Epithelial cell of prostate (primary cell): ENCODE results near the gene RAB7B.

ENCODE experiments used
- DNase-seq: peaks from one replicate; pipeline ENCODE4 v3.0.0-alpha.2; 2011; ENCODE audit warnings: low read depth, low spot score
- H3K27ac ChIP-seq: fragments of 450-650 bp; 2 replicates; pipeline ENCODE4 v1.5.1; 2017; ENCODE audit warnings: mild to moderate bottlenecking

The RAB7B gene

DNA sequence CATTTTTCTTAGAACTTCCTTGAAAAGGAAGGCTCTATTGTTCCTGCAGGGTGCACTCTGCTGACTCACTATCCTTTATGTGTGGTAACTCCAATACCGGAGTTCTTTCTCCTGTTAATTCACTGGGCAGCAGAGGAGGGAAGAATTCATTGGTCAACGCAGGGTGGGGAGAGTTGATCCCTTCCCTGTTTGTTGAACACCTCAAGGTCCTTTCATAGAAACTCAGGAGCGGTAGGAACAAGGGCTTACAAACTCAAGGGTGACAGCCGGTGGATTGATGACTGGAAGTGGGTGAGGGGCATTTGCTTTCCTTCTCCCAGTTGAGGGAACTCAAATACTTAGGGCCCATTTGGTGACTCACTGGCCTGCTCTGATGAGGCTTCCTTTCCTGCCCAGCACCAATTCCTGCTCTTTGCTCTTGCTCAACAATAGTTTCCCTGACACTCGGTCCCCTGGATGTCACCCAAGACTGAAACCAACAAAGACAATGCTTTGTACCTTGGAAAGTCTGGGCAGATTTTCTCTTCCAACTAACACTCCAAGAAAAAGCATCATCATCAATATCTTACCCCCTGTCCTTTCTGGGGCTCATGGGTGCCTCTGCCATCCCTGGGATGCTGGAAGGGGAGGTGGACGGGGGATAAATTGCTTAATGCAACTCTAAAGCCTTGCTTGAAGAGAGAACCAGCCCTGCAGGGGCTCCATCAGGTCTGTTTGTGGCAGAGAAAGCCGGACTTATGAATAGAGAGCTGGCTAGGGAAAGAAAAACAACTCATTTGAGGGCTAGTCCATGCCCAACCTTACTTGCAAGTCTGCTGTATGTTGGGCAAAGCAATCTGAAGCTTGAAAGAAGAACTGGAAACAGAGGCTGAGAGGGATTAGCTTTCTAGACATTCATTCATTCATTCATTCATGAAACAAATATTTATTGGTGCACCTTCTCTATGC is 69.2 kb downstream of the RAB7B start:
- peak; percentile 65 for DNase-seq
- H3K27ac ChIP-seq = peak overlapping the region; percentile 72

DNA sequence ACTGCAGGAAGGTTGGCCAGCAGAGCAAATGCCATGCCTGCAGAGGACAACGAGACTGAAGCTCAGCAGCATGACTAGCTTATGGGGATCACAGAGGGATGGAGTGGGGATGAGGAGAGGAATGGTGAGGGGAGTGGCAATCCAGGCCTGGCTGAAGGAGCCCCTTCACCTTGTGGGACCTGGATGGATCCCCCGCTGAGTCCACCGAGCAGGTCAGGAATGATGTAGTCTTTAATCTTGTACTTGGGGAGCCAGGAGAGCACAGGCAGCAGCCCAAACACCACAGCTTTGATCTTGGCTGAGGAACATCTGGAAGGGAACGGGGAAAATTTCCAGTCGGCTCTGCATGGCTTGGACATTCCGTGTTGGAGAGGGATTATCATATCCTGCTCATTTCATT is 70.4 kb downstream of the RAB7B start:
- H3K27ac ChIP-seq = peak overlapping the region; percentile 72
- no peak for DNase-seq

DNA sequence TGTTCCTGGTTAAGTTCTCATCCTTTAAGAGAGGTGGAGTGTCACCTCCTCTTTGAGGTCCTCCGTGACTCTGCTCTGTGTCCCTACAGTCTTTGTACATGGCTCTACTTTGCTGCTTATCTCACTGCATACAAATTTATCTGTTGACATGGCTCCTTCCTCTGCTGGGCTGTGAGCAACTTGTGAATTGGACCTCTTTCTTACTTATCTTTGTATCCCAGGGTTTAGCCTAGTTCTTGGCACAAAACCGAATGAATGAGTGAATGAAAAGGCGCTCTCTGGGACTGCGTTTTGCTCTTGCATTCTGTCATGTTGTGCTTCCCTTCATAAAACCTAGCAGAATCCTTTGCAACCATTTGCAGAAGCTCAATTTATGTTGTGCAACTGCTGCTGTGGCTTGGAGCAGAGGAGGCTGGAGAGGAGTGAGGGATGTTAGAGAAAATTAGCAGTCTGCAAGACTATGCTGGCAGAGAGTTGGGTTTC is 72.4 kb downstream of the RAB7B start:
- no peak overlapping the region for H3K27ac ChIP-seq
- DNase-seq = no peak

DNA sequence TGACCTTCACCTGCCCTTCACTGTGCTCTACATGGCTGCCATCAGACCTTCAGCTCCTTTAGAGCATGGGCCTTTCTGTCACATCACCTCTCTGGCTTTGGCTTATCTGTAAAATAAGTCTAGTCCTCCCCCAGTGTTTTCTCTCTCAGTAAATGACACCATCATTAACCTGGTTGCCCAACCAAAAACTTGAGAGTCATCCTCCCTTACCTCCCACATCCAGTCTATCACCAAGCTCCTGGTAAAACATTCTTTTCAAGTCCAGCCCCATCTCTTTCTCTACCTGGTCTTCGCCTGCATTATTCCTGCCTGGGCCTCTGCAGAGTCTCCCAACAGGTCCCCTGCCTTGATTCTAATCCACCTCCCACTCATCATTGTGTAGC is 73.0 kb downstream of the RAB7B start:
- no peak for DNase-seq
- H3K27ac ChIP-seq = no peak overlapping the region

DNA sequence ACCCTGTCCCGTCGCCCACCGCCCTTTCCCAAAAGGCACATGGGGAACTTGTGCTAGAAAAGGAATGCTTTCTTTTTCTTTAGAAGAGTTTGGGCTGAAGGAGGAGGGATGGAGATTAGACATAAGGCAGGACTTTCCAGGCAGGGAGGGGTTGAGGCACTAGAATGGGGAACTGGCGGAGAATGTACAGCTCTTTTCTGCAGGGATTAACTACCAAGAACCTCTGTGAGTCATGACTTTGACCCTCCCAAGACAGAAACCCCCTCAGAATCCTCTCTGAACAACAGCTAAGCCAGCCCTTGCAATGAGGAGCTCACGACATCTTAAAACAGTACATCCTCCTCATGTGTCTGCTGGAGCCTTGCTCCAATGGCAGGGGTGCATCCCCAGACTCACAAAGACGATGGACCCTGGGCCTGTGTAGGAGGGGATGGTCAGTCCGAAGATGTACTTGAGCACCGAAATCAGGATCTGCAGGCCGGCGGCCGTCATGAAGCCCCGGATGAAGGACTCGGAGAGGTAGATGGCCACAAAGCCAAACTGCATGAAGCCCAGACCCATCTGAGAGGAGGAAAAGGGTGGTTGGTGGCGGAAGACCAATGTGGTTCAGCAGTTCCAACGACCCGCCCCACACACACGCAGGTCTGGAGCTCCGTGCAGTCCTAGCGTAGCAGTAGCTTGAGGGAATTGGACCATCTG is 73.5 kb downstream of the RAB7B start:
- no peak overlapping the region for H3K27ac ChIP-seq
- no peak for DNase-seq

DNA sequence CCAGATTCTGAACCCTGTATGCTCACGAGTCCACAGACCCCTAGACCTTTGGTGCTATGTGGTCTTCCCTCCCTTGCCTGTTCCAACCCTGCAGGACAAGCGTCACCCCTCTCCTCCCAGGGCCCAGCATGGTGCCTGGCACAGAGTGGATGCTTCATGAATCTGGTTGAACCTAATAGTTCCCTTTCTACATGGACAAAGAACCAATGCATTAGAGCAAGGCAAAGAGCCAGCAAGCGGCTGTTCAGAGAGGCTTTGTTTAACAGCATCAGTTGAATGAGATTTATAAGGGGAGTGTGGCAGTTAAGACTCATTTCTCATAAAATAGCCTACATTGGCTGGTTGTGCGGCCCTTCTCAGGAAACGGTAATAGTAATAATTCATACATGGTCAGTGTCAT is 74.9 kb downstream of the RAB7B start:
- no peak for DNase-seq
- H3K27ac ChIP-seq = no peak overlapping the region

DNA sequence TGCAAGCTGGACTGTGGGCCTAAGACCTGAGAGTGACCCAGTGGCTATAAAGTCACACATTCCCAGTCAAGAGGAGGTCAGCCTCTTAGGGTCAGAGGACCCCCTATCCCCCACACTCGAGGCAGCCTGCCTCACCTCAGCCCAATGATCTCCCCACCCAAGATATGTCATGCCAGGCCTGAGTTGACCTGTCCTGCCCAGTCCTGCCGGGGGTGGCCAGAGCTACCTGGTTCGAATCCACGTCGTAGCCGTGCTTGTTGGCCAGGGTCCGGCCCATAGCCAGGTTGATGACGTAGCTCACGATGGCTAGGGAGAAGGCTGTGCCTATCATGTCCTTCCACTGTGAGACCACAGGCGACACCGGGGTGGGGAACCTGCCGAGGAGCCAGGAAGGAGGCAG is 75.5 kb downstream of the RAB7B start:
- H3K27ac ChIP-seq = no peak overlapping the region
- DNase-seq = no peak

DNA sequence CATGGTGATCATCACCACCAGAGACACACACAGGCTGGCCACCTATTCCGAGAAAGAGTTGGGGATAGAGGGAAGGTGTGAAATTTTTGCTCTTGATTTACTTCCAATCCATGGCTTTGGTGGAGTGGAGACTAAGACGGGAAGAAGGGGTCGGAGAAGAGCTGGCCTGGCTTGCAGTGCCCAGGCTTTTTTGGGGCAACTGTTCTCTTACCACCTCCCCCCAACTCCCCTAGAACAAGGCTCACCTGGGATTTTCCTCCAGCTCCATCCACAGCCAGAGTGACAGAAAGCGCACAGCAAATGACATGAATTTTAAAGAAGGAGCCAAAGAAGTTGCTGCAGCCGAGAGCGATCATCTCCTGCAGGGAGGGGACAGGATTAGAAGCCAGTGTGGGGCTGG is 75.9 kb downstream of the RAB7B start:
- DNase-seq = no peak
- H3K27ac ChIP-seq = no peak overlapping the region
